SU-DHL-6 (cell line): Measurements from ENCODE around the gene TGM2.

Experiments
- EZH2phosphoT487 ChIP-seq: fragments of 200-600 bp; sonication (generic), shearing (Covaris generic); conservative IDR thresholded peaks from 2 replicates; pipeline ENCODE4 v1.6.1; 2018; ENCODE audit warnings: mild to moderate bottlenecking, antibody characterized with exemption, low read length, moderate library complexity, mixed read lengths
- TF ChIP-seq, protein P1 (sequence below): fragments of 200-600 bp; sonication (generic); IDR thresholded peaks from one replicate; pipeline ENCODE4 v1.5.1; 2017; ENCODE audit warnings: antibody characterized with exemption, mild to moderate bottlenecking, low read length, moderate library complexity; ENCODE audit not compliant: insufficient read depth, poor library complexity, severe bottlenecking

DNA sequence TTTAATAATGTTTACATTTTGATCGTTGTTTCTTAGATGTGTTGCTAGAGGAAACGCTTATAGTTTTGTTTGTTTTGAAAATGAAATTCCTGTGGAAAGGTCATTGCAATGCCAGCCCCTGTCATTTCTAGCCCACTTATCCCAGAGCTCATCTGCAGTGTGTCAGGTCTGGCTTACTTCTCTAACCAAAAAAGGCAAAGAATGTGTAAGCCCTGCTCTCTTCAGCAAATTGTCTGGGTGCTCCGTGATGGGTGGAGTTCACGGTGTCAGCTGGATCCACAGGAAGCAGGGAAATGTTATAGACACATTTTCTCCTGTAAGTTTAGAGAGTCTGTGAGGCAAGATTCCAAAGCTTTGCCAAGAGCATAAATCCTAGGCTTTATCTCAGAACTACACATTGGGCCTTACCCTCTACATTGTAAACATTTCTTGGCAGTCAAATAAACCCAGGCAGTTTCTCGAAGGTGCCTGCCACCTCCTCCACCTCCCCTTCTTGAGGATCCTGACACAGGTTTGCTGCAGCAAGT, 80.6 kb downstream of the TGM2 start:
- TF ChIP-seq, protein P1, sequence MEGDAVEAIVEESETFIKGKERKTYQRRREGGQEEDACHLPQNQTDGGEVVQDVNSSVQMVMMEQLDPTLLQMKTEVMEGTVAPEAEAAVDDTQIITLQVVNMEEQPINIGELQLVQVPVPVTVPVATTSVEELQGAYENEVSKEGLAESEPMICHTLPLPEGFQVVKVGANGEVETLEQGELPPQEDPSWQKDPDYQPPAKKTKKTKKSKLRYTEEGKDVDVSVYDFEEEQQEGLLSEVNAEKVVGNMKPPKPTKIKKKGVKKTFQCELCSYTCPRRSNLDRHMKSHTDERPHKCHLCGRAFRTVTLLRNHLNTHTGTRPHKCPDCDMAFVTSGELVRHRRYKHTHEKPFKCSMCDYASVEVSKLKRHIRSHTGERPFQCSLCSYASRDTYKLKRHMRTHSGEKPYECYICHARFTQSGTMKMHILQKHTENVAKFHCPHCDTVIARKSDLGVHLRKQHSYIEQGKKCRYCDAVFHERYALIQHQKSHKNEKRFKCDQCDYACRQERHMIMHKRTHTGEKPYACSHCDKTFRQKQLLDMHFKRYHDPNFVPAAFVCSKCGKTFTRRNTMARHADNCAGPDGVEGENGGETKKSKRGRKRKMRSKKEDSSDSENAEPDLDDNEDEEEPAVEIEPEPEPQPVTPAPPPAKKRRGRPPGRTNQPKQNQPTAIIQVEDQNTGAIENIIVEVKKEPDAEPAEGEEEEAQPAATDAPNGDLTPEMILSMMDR, result no peak
- no peak for TF ChIP-seq EZH2phosphoT487
